NCI-H1105 treated with DMSO at 0.1 percent for 48 hours (cell line): Measurements from ENCODE around the gene XPA.

Experiments used
- DNase-seq: peaks from one replicate; lab custom pipeline; 2025; lab: John Stamatoyannopoulos, UW

XPA gene

DNA sequence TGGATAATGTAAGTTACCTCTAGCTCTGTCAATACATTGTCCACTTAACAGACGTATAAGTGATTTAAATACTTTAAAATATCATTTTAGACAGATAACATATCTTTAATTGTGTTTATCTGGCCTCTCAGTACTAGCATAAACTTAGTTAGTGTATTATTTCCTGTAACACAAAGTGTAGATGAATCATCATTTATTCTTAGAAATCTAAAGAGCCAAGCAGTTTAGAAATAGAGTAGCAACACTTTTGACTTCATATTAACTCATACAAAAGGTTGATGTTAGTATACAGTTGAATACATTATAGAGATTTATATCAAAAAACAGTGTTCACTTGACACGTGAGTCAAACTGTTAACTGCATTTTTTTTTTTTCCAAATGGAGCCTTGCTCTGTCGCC is 45.5 kb downstream of the XPA start:
- DNase-seq = no peak

DNA sequence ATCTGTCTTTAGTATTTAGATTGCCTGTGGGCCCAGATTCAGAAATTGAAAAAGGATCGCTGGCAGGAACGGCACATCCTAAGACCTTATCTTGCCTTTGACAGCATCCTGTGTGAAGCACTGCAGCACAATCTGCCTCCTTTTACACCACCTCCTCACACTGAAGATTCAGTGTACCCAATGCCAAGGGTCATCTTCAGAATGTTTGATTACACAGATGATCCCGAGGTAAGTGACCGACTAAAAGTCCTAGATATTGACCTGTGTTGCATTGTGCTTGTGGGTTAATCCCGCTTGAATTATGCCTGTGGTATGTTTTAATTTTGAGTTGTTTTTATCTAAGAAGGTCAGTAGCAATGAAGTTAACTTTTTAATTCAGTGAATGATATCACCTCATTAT is 49.1 kb downstream of the XPA start:
- DNase-seq = no peak

DNA sequence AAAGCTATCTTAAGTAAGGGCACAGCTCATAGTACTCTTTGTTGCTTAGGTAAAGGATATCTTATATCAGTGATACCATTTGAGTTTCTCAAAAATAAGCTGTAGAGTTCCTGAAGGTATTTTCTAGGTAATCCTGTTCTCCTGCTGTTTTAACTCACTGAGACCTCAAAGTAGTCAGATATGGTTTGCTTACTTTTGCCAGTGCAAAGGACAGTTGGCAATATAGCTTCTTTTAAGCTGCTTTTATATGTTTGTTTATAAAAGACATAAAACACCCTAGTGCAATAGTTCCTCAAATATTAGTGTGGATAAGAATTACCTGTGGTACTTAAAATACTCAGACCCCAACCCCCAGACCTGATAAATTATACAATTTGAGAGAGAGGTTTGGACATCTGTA is 51.4 kb downstream of the XPA start:
- no peak for DNase-seq

DNA sequence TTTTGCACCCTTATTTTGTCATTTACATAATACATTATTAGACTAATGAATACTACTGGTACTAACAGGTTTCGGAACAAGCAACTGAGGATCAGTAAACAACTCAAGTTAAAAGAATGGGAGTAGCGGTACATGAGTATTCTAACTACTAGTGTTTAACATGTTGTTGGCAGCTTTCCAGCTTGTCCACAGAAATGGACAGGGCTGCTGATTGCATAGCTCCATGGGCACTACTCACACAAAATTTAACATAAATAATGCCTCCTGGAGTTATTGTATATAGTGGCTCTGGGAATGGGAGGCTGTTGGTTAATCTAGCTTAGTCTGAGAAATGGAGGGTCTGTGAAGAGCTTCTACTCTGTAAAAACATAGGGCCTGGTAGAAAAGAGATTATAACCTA is 56.8 kb downstream of the XPA start:
- DNase-seq = peak; percentile 22

DNA sequence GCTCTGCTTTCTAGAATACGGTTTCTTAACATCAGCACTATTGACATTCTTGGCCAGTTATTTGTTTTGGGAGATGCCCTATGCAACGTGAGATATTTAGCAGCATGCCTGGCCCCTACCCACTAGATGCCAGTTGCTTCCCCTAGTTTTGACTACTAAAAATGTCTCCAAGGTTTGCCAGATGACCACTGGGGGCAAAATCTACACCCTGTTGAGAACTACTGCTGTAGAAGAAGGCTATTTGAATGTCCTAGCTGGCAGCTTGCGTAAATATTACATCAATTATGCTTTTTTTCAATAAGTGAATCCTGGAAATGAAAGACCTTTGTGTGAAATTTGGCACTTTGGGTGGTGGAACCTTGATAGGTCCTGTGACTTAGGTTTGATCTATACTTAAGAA is 58.5 kb downstream of the XPA start:
- DNase-seq = no peak

DNA sequence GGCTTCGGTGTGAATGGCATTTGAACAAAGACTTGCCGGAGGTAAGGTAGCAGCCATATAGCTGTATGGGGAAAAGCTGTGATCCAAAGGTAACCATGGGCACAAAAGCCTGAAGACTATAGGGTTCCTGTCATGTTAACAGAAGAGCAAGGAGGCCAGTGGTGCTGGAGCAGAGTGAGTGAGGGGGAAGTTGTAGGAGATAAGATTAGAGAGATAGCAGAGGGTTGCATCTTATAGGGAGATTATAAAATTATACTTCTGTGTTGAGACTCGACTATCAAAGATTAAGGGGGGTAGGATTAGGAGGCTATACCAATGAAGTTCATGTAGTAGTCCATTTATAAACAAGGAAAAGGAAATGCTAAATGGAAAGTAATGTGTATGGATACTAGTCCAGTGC is 60.2 kb downstream of the XPA start:
- DNase-seq = no peak

DNA sequence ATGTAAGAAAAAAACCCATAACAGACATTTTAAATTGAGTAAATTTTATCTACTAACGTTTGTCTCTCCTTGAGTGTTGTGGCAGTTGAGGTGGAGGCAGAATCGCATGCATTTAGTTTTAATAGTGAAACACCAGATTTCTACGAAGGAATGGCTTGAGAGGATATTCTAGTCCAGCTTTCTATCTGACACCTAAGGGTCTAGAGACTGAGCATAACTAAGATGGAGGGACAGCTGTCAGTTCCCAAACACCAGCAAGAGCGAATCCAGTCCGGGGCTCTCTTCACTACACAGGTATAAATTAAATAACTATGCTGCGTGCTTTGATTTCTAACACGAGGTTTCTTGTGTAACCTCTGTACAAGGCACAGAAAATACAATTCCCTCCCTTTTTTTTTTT is 62.1 kb downstream of the XPA start:
- DNase-seq = no peak

DNA sequence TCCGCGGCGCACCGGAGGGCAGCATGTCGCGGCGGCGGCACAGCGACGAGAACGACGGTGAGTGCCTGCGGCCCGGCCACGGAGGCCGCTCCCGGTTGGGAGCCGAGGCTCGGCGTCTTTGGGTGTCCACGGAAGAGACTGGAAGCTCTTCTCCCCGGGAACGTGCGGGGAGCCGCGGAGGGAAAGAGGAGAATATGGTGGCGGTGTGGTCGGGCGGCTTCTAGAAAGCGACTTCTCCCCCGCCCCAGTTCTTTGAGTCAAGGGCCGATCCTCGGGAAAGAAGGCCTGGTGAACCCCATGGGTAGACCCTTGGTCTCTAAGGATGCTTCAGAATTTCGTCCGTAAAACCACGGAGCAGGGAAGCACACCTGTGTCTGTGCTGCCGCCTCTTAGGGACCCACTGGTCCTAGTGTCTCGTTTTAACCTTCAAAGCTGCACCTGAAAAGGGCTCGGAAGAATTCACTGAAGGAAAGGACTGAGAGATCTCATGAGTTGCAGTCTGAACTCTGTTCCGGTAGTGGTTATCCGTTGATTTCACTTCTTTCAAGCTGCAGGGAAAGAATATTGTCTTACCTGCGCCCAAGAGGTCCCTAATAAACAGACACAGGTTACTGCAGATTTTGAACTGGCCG is 63.2 kb downstream of the XPA start:
- DNase-seq = no peak

DNA sequence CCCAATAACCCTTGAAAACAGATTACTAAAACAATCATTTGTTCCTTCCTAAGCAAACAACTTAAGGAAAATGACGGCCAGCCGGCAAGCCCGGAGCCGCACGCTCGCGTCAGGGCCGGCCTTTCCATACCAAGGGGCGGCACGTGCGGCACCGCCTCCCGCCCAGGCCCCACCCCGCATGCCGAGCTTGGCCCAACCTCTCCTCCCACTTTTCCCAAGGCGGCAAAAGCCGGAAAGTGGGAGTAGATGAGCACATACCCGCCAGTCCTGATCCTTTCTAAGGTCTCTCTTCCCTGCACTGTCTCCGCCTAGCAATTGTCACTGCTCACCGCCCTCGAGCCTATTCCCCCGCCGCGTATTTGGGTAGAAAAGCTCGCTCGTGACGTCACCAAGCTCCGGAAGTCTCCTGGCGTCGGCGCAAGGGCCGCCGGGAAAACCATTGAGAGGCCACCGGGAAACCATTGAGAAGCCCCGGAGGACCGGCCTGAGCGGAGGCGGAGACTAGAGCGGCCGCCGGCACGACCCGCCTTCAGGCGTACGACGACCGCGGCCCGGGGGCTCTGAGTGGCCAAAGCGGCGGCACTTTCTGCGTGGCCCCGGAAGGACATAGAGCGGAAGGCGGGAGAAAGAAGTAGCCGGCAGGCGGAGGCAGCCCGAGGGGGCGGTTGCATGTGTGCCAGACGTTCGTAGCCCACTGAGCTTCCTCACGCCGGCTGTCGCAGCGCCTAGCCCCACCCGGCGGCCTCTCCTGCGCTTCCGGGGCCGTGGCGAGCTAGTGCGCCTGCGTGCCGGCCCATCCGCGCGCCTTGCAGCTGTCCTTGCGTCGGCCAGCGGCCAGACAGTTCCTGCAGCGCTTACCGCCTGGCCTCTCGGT is 63.9 kb downstream of the XPA start, which contains the start of the genes NCBP1 and TSTD2:
NCBP1 (plus strand) TSS at position 837 of the 874 bp plus-strand sequence. CDS start 61 bp downstream, outside the sequence.
TSTD2 (minus strand) TSS at position 384 of the 874 bp plus-strand sequence. CDS start 5,806 bp downstream, outside the sequence.
- DNase-seq = peak; percentile 96

DNA sequence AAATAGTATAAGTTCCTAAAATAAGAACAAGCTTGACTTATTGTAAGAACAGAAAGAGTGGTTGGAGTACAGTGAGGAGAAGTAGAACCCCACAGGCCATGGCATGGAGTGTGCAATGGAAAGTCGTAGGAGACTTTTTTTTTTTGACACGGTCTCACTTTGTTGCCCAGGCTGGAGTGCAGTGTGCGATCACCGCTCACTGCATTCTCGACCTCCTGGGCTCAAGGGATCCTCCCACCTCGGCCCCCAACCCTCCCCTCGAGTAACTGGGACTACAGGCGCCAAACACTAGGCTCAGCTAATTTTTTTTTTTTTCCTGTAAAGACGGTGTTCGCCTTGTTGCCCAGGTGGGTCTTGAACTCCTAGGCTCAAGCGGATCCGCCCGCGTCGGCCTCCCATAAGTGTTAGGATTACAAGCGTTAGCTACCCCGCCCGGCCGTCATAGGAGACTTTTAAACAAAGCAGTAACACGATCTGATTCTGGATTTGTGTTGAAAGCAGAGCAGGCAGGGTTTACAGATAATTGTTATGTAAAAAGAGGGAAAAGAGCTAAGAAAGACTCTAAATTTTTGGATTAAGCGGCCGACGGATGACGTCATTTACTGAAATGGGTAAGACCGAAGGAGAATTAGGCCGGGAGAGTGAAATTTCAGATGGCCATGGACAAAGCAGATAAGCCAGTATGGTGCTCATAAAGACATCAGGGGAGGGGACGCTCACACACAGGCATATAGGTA is 64.7 kb downstream of the XPA start:
- DNase-seq = peak; percentile 76

DNA sequence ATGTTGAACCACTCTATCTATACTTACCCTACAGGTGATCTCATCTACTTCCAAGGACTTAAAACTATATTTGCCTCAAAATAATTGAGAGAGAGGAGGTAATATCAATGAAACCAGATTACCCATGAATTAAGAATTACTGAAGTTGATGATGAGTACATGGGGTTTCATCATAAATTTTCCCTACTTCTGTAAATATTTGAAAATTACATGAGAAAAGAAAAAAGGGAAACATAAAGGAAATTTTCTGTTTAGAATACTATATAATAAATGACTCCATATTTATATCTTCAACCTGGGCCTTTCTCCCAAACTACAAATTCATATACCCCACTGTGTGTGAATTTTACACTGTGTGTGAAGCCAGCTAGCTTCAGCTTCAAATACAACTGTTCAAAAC is 66.5 kb downstream of the XPA start:
- no peak for DNase-seq

DNA sequence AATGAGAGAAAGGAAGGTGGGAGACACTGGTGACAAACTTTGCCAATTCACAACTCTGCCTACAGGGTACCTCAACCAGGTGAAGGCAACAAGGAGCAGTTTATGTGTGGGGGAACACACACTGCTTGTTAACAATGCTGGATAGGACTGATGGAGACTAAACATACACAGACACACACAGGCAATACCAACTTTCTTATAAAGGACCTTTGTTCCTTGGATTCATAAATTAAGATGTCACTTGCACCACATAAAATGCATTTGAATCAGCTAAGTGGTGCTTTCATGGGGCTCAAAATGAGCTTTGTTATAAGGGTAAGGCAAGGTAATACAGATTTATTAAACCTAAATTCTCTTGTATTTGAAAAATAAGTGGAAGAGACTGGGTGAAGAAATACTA is 68.0 kb downstream of the XPA start:
- no peak for DNase-seq

DNA sequence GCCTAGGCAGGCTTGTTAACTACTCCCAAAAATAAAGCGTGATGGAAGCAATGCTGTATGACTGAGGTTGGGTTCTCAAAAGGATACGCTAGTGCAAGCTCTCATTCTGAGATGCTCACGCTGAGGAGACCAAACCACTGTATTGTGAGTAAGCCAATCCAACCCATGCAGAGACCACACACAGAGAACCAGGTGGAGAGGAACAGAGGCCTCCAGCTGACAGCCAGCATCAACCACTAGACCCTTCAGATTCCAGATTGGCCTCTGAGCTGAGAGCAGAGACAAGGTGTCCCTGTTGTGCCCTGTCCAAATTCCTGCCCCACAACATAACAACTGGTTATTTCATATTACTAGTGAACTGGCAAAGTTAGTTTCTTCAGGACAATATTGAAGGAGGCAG is 68.5 kb downstream of the XPA start:
- DNase-seq = no peak

DNA sequence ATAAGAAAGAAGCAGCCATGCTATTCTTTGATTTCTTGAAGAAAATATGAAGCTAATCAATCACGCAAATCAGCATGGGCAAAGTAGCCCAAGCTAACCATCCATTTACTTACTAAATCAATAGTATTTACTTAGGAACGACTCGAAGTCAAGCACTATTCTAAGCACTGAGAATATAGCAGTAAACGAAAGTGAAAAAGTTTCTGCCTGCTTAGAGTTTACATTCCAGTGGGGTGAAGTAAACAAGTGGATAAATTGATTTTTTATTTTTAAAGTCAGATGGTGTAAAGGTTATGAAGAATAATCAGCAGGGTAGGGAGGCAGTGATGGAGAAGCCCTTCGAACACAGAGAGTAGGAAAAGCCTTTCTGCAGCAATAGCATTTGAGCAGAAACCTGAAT is 69.5 kb downstream of the XPA start:
- no peak for DNase-seq

DNA sequence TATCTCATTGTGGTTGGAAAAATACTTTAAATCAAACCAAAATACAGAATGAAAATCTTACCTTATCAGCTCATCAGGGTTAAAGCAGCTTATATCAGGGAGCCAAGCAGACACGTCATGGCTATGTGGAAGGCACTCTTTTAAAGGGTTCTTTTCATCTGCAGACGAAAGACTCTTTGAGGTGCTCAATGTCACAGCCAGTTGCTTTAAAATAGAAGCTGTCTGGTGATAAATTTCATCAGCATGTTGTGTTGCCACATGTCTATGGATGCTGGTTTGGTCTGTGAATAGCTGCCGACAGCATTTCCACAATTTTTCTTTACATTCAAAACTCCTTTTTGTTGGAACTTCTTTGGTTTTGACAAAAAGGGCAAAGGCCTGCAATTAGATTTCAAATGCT is 71.5 kb downstream of the XPA start:
- no peak for DNase-seq
